ENCODE results near the gene GZMA.

- TF ChIP-seq CTCF (optimal IDR thresholded peaks at IDR 0.05 in 1 of 3, IDR thresholded peaks at IDR 0.05 in 1 of 3, conservative IDR thresholded peaks at IDR 0.05 in 1 of 3; ENCODE audit: extremely low read depth in 1 of 3, insufficient read depth in 2 of 3, low read length in 3 of 3) (no peak), EZH2 (IDR thresholded peaks at IDR 0.05; ENCODE audit: low read length) (no peak)
Measured at GRCh38 chr5:55071413-55071812, 31.0 kb upstream of the GZMA start.

Data from keratinocyte (primary cell).